ENCODE results near the gene RAB28. TPM values are rescaled to one million over a fixed set of nuclear protein-coding genes. Genes with fewer than 3 reads are reported as not detected.

RAB28 gene
- polyA plus RNA-seq, 1 donor (not counting 4 experiments of a cell fraction or from before 2014, with no cell fraction given) = 19.7 TPM

GRCh38 chr4:13504374-13504773, 20.2 kb upstream of the RAB28 start:
- Histone ChIP-seq H3K9me3 (ENCODE audit: control insufficient read depth, low read depth, low read length) (no peaks in the 10 kb centered on the region), H3K27ac (ENCODE audit: control insufficient read depth, insufficient read depth, low read length) (no peak overlapping the region), H3K9ac (ENCODE audit: control insufficient read depth, extremely low read depth, insufficient read depth, low read length) (no peak overlapping the region), H4K20me1 (ENCODE audit: control insufficient read depth, extremely low read depth, insufficient read depth, low read length) (no peaks in the 10 kb centered on the region), H2AFZ (ENCODE audit: control insufficient read depth, low read length) (no peak overlapping the region), H3K9me1 (ENCODE audit: control insufficient read depth, extremely low read depth, insufficient read depth, low read length) (no peaks in the 10 kb centered on the region), H3K4me1 (ENCODE audit: control insufficient read depth, extremely low read depth, insufficient read depth, low read length) (no peaks in the 10 kb centered on the region), H3K4me3 (ENCODE audit: control insufficient read depth in 2 of 3, extremely low read depth in 1 of 3, insufficient read depth in 2 of 3, low read depth in 1 of 3, low read length in 3 of 3) (no peak overlapping the region), H3K79me2 (ENCODE audit: control insufficient read depth, insufficient read depth, low read length) (no peaks in the 10 kb centered on the region), H3K36me3 (ENCODE audit: control insufficient read depth in 2 of 2, extremely low read depth in 1 of 2, insufficient read depth in 2 of 2, low read length in 2 of 2) (no peaks in the 10 kb centered on the region), H3K4me2 (ENCODE audit: control insufficient read depth, extremely low read depth, insufficient read depth, low read depth, low read length) (no peak overlapping the region), H3K27me3 (ENCODE audit: control insufficient read depth, extremely low read depth, insufficient read depth, low read length) (no peaks in the 10 kb centered on the region)
- dilution Hi-C loops (cut with MboI; ENCODE audit: extremely low pct_ligation_motif_present, low sequenced_read_pairs) = no loop called here
- no peak for TF ChIP-seq CTCF (optimal IDR thresholded peaks at IDR 0.05 in 1 of 3, IDR thresholded peaks at IDR 0.05 in 1 of 3, conservative IDR thresholded peaks at IDR 0.05 in 1 of 3; ENCODE audit: extremely low read depth in 1 of 3, insufficient read depth in 2 of 3, low read length in 3 of 3)
- TF ChIP-seq EZH2 (IDR thresholded peaks at IDR 0.05; ENCODE audit: low read length) = no peak
- DNase-seq (ENCODE audit: low read depth, low spot score) (no peak), FAIRE-seq (no peak)

- Histone ChIP-seq H3K9me3 (ENCODE audit: control insufficient read depth, low read depth, low read length) (no peaks in the 10 kb centered on the region), H3K4me1 (ENCODE audit: control insufficient read depth, extremely low read depth, insufficient read depth, low read length) (no peaks in the 10 kb centered on the region), H2AFZ (ENCODE audit: control insufficient read depth, low read length) (no peak overlapping the region), H3K9ac (ENCODE audit: control insufficient read depth, extremely low read depth, insufficient read depth, low read length) (no peak overlapping the region), H3K9me1 (ENCODE audit: control insufficient read depth, extremely low read depth, insufficient read depth, low read length) (no peaks in the 10 kb centered on the region), H3K27me3 (ENCODE audit: control insufficient read depth, extremely low read depth, insufficient read depth, low read length) (no peaks in the 10 kb centered on the region), H3K4me2 (ENCODE audit: control insufficient read depth, extremely low read depth, insufficient read depth, low read depth, low read length) (no peak overlapping the region), H4K20me1 (ENCODE audit: control insufficient read depth, extremely low read depth, insufficient read depth, low read length) (no peaks in the 10 kb centered on the region), H3K79me2 (ENCODE audit: control insufficient read depth, insufficient read depth, low read length) (no peaks in the 10 kb centered on the region), H3K36me3 (ENCODE audit: control insufficient read depth in 2 of 2, extremely low read depth in 1 of 2, insufficient read depth in 2 of 2, low read length in 2 of 2) (no peaks in the 10 kb centered on the region), H3K27ac (ENCODE audit: control insufficient read depth, insufficient read depth, low read length) (no peak overlapping the region), H3K4me3 (ENCODE audit: control insufficient read depth in 2 of 3, extremely low read depth in 1 of 3, insufficient read depth in 2 of 3, low read depth in 1 of 3, low read length in 3 of 3) (no peak overlapping the region)
- FAIRE-seq (no peak), DNase-seq (ENCODE audit: low read depth, low spot score) (no peak)
- no peak for TF ChIP-seq EZH2 (IDR thresholded peaks at IDR 0.05; ENCODE audit: low read length)
- no peak for TF ChIP-seq CTCF (optimal IDR thresholded peaks at IDR 0.05 in 1 of 3, IDR thresholded peaks at IDR 0.05 in 1 of 3, conservative IDR thresholded peaks at IDR 0.05 in 1 of 3; ENCODE audit: extremely low read depth in 1 of 3, insufficient read depth in 2 of 3, low read length in 3 of 3)
- dilution Hi-C loops (cut with MboI; ENCODE audit: extremely low pct_ligation_motif_present, low sequenced_read_pairs) = no loop called here
These were observed 14.3 kb upstream of the RAB28 start for GRCh38 chr4:13498469-13498868.
